CD4-positive, alpha-beta T cell treated with Interleukin-6 for 4 hours (primary cell): Measurements from ENCODE around the gene ATF6.
"Not testable (repeated sequence)": the region's sequence is repeated elsewhere in the genome, so short reads cannot be mapped to it uniquely, and the experiment has no call there.

Experiments used
- DNase-seq: peaks from one replicate; pipeline ENCODE4 v3.0.0-alpha.2; 2020; ENCODE audit warnings: mixed read lengths

Gene ATF6

DNA sequence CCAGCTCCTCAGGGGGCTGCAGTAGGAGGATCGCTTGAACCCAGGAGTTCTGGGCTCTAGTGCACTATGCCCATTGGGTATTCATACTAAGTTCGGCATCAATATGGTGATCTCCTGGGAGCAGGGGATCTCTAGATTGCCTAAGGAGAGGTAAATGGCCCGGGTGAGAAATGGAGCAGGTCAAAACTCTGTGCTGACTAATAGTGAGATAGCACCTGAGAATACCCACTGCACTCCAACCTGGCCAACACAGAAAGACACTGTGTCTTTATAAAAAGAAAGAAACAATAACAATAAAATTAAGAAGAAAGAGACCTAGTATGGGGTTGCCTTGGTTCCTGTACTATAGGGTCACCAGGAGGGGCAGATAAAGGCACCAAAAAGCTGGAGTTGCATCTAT, 30.3 kb upstream of the ATF6 start:
- DNase-seq = no peak

DNA sequence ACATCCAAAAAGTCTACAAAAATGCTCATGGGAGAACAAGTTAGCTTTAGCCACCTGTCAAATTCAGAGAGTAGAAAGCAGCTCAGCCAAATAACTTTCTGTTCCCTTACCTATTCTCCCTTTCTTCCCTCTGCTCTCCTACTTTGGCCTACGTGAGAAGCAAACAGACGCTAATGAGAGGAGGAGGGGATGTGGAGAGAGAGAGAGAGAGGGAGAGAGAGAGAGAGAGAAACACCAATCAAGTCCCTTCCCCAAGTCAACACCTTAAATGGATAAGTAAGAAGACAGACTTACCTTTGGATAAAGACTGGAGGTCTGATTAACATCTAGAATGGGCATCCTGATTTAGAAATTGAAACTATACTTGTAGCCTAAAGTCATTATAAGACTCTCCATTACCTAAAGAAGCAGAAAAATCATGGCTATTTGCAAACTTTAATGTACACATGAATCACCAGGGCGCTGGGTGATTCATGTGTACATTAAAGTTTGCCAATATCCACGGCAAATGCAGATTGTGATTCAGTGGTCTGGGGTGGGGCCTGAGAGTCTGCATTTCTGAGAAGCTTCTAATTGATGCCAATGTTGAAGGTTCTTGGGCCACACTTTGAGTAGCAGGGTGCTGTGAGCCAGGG, 29.7 kb upstream of the ATF6 start:
- peak; percentile 5 for DNase-seq

DNA sequence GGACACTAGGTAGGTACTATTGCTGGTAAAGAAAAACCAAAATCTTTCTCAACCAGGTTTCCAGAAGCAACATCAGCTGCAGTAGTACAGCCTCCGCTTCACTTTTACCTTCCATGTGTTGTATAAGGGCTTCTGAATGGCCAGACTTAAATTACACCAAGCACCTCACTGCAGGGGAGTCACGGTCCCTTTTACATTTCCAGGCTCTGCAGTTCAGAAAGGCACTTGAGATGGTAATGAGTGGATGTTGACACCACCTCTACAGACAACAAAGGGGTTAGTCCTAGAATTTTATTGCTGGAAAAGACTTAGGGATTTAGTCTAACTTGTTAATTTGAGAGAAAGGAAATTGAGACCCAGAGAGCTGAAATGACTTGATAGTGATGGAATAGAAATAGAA, 28.5 kb upstream of the ATF6 start:
- DNase-seq = no peak

DNA sequence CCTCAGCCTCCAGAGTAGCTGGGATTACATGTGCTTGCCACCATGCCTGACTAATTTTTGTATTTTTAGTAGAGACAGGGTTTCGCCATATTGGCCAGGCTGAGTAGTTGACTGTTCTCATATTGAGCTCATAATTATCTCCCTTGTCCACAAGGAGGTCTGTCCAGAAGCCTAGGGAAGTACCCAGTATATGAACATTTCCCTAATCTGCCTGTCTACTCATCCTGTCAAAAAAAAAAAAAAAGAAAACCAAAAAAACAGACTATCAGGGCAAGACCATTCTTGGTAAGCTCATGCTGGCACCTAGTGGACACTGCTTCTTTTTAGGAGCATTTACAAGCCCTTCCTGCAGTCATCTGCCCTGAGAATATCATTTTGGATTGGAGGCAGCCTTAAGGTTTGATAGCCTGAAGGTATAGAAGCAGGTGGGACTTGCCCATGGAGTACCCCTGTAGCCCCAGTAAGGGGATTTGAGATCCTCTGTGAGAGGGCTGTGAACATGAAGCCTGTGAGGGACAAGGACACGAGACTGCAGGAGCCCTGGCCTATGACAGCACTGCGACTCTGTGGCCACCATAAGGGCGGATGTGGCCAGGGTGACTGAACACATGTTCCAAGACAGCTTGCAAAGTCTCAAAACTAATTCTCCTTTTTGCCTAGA, 27.4 kb upstream of the ATF6 start:
- peak; percentile 58 for DNase-seq

DNA sequence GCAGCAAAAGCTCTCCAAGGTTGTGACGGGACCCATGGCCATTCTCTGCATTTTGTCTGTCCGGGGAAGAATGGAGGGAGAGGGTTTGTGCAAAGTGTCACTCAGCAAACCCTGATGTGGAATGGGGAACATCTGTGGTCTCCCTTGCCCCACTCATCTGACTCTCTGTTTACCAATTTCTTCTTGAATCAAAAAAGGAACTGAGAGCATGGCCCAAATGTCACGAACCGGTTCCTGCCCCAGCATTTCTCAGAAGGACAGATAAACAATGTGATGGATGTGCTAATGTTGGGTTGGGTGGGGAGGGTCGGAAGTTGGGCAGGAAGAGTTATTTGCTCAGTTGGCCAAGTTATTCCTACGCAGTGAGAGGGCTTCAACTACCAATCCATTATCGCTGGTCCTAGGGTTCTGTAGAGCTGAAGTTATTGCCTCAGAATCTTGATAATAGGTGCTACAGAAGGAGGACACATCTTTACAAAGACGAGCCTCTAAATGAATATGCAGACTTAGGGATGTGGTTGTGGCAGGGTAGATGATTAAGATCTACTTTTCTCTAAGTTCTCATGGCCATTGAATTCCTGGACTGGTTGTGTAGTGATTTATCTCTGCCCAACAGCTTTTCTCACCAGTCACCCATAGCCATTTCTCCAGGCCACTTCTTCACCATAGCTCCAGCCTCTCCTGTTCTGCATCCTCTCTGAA, 26.1 kb upstream of the ATF6 start:
- no peak for DNase-seq

DNA sequence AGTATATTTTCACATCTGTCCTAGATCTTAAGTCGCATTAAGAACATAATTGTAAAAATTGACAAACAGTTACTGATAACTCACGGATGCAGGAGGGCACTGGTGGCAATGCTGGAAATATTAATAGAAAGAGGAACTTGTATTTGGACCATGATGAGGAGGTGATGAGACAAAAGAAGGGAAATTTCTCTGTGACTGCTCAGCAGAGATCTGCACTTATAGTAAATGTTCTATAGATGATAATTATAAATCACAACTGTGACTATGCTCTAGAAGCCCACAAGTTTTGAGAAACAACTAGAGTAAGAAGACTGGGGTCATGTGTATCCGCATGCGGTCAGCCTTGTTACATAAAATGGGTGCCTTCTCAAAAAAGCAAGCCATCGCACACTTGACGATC, 25.2 kb upstream of the ATF6 start:
- DNase-seq = no peak

DNA sequence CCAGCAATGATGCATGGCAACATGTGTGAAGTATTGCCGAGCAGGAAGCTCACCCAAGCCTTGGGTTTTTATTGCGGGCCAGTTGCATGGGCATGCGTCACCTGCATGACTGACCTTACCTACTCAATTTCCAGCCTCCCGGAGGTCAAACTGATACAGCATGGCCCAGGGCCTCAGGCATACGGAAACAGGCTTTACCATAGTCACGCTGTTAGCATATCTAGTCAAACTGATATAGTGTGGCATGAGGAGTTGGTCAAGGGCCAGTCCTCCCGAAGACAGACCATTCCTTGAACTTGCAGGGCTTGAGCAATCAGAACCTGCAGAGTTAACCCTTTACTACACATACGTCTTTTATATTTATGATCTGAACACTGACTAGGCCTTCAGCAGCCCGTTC, 22.9 kb upstream of the ATF6 start:
- DNase-seq = no peak

DNA sequence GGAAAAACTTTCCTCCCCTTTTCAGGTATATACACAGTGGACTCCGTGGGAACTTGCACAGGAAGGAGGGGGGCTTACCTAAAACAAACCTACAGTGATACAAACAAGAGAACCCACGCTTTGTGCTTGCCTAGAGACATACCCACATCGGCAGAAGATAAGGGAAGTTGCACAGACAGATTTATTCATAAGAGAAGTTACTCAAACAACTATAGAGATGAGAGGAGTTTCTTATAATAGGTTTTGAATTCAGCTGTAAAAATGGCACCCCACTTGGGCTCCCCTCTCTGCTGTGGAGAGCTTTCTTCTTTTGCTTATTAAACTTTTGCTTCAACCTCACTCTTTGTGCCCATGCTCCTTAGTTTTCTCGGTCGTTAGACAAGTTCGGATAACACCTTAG, 18.3 kb upstream of the ATF6 start:
- no peak for DNase-seq

DNA sequence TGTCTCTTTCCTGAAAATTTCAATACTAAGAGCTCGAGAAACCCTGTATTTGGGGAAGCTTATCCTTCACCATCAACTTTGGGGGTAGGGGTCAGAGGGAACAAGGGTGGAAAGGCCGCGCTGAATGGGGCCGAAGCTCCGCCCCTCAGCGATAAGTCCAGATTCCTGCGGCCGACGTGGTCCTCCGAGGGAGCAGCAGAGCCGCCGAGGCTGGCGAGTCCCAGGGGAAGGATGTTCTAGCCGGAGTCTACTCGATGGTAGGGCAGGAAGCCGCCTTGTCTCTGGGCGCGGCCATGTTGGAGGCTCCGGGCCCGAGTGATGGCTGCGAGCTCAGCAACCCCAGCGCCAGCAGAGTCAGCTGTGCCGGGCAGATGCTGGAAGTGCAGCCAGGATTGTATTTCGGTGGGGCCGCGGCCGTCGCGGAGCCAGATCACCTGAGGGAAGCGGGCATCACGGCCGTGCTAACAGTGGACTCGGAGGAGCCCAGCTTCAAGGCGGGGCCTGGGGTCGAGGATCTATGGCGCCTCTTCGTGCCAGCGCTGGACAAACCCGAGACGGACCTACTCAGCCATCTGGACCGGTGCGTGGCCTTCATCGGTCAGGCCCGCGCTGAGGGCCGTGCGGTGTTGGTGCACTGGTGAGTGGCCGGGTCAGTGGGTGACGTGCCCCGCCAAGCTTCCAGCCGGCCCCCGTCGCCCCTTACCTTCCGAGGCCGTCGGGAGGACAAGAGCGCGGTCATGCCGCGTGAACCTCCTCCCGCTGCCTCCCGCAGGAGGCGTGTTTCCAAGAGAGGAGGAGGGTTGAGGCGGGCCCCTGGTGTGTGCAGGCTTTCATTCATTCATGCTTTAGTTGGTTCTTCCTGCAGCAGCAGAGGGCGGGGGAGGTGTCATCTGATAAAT, 16.4 kb upstream of the ATF6 start, which contains the start of gene DUSP12:
TSS of gene DUSP12 (plus strand) at position 278 of the 899 bp plus-strand sequence. CDS start at position 294, 16 bp downstream.
- peak; percentile 88 for DNase-seq

DNA sequence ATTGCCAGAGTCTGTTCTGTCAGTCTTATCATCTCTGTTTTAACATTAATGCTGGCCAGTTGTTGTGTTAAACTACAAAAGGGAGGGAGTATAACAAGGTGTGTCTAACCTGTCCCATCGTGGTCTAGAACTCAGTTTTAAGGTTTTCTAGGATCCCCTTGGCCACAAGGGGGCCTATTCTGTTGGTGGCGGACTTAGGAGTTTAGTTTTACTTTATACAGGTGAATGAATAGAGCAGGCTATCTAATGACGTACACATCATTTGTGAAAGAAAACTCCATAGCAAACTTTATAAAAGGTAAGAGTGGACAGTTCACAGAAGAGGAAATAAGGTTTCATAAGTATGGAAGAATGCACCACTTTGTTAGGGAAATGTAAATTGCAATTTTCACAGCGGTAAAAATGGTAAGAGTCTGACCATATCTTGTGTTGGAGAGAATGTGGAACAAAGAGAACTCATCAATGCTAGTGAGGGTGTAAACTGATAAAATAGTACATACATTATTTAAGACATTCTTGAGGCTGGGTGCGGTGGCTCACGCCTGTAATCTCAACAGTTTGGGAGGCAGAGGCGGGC, 2.5 kb upstream of the ATF6 start:
- peak; percentile 63 for DNase-seq

DNA sequence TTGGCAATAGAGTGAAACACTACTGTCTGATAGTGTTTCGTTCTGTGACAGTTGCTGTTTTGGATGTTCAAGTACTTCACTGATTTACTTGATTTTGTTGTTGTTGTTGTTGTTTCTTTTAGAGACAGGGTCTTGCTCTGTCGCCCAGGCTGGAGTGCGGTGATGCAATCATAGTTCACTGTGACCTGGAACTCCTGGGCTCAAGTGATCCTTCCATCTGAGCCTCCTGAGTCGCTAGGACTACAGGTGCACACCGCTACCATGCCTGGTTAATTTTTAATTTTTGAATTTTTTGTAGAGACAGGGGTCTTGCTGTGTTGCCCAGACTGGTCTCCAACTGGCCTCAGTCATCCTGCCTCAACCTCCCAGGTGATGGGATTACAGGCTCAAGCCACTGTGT, 2.3 kb downstream of the ATF6 start:
- DNase-seq = no peak

DNA sequence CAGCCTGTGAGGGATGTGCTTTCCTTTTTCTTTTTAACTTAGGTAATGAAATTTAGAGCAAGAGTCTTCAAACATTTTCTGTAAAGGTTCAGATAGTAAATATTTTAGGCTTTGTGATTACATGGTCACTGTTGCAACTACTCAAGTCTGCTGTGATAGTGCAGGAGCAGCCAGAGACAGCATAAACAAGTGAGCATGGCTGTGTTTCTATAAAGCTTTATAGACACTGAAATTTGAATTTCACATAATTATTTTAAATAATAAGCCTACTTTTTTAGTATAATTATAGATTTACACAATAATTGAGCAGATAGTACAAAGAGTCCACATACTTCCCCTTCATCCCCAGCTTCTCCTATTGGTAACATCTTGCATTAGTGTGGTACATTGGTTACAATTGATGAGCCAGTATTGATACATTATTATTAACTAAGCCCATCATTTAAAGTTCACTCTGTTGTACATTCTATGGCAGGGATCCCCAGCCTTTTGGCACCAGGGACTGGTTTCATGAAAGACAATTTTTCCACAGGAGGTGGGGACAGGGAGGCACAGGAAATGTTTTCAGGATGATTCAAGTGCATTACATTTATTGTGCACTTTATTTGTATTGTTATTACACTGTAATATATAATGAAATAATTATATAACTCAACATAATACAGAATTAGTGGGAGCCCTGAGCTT, 3.0 kb downstream of the ATF6 start:
- no peak for DNase-seq

DNA sequence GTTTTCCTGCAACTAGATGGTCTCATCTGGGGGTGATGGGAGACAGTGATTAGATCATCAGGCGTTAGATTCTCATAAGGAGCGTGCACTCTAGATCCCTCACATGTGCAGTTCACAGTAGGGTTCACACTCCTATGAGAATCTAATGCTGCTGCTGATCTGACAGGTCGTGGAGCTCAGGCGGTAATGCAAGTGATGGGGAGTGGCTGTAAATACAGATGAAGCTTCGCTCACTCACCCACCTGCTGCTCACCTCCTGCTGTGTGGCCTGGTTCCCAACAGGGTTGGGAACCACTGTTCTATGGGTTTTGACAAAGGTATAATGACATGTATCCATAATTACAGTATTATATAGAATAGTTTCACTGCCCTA, 3.5 kb downstream of the ATF6 start:
- DNase-seq = not testable (repeated sequence)

DNA sequence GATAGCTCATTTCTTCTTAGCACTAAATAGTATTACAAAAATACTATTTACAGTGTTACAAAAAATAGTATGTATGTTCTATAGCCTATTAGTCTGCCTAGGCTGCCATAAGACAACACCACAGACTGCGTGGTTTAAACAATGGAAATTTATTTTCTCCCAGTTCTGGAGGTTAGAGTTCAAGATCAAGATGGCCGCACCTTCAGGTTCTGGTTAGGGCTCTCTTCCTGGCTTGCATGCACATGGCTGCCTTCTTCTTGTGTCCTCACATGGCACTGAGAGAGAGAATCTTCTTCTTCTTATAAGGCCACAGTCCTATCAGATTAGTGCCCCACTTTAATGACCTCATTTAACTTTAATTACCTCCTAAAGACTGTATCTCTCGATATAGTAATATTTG, 4.1 kb downstream of the ATF6 start:
- no peak for DNase-seq

DNA sequence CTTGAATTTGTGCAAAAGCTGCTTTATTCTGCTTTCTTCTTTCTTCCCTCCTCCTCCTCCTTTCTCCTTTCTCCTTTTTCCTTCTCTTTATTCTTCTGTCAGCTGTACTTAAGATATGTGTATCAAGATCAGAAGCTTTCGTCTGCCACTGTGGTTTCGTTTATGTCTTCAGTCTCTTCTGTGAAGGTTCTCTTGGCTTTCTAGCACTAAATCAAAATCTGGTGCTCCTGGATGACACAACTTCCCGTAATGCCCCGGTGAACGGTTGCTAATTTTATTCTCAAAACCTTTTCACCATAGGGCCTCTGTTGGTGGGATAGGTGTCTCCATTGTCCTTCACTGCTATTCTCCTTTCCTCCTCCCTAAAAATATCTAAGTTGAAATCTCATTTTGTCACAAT, 5.0 kb downstream of the ATF6 start:
- DNase-seq = peak; percentile 22

DNA sequence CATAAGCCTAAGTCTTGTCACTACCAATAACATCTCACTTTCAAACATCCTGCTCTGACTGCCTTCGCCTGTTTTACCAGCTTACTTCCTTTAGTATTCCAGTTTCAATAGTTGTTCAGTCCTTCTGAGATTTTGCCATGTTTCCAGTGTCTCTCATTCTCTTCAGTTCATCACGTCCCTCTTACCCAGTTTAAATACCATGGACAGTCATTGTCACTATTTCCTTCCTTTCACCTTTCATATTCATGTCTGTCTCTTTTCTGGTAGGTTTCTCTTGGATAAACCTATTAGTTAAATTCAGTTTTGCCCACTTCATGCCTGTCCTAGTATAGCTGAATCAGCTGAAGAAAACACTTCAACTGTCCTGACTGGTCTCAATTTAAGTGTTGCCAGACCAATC, 5.9 kb downstream of the ATF6 start:
- no peak for DNase-seq

DNA sequence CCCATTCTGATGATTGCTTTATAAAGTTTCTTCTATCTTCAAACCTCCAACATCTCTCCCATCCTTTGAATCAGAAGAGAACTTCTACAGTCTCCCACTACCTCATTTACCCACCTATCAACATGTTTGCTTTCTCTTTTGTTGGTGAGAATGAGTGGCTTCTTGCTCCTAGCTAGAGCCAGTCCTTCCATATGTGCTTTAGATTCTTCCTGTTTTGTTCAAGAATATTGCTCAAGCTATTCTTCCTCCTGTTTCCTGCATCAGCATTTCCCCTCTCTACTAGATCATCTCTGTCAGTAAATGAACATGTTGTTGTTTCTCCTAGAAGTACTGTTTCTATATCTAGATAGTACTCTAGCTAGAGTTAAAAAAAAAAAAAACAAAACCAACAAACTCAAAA, 6.3 kb downstream of the ATF6 start:
- no peak for DNase-seq

DNA sequence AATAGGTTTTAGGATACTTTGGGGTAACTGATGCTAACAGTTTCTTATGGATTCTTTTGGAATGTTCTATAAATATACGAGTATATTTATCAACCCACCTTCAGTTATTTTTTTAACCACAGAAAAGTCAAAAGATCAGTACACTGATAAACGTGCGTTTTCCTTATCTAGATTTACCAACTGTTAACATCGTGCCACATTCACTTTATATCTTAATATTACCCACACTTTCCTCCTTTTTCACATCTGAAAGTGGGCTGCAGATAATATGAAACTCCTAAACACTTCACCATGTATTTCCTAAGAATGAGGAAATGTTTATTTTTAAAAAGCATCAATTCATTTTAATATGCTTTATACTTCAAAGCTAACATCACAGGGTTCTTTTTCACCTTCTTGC, 7.7 kb downstream of the ATF6 start:
- no peak for DNase-seq

DNA sequence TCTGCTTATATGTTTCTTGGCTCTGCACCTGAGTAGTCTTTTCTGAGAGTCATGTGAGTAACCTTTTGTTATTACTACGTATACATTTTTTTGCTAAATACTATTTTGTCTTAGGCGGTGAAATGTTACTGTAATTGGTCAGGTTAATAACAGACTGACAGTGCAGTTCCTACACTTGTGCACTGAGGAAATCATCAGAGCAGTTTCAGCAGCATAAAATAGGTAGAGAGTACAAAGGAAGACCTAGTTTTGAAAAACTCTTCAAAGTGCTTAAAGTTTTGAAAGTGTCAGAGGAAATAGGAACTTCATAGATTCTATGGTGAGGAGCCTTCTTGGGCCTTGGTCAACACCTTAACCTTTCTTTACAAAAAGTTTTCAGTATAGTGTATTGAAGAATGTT, 11.1 kb downstream of the ATF6 start:
- DNase-seq = no peak

DNA sequence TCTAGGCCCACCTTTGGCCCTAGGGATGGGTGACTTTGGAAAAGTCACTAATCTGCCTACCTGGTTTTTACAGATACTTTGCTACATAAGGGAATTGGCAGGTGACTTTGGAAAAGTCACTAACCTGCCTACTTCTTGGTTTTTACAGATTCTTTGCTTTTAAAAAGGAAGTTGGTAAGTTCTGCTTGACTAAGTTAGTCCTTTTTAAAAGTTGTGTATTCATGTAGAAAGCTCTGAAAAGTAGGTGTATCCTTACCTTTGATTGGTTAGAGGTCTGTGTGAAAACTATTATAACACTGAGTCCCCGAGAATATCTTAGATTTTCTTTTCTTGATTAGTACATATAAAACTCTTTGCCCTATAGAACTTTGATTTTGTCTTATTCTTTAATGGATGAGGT, 12.4 kb downstream of the ATF6 start:
- DNase-seq = no peak

DNA sequence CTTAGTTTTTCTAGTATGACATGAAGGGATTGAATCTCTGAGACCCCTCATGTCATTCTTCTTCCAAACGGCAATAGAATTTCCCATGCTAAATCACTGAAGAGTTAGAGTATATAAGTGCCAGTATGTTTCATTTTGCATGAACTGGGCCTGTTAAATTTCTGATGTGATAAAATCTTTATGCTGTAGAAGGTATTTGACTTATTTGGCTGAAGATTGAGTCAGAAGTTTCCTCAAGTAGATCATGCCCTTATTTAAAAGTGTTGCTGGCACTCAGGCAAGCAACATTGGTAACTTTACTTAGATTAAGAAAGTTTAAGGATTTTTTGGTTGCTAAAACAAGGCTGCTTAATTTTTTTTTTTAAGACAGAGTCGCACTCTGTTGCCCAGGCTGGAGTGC, 13.3 kb downstream of the ATF6 start:
- no peak for DNase-seq

DNA sequence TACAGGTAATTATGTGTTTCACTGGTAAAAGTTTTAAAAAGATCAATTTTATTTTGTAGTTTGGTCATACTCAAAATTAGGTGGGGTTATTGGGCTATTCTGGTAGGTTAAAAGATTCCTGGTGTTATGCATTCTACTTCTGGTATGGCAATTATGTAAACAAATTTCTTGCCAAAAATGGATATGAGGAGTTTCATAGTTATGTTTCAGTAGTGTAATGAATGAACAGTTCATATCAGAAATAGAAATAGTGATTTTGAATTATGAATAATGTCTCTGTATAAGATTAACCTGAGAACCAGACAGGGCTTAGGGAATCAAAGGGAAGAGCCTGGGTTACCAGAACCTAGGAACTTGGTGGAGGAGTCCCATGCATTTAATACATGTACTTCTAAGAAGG, 15.9 kb downstream of the ATF6 start:
- no peak for DNase-seq
